GM06990 (cell line): ENCODE data around the gene MPP2.

Experiments
- DNase-seq: peaks from one replicate; pipeline ENCODE4 v3.0.0-alpha.2; 2011; ENCODE audit not compliant: insufficient read length; ENCODE audit errors: extremely low read depth
- H3K27me3 ChIP-seq: replicated peaks from 2 replicates; pipeline ENCODE4 v1.6.0; 2011; ENCODE audit warnings: low read length; ENCODE audit not compliant: control insufficient read depth, insufficient read depth
- H3K36me3 ChIP-seq: 2 replicates; pipeline ENCODE4 v1.5.1; 2011; ENCODE audit warnings: low read length; ENCODE audit not compliant: control insufficient read depth, insufficient read depth
- H3K4me3 ChIP-seq: replicated peaks from 2 replicates; pipeline ENCODE4 v1.5.1; 2011; ENCODE audit warnings: low read depth, mild to moderate bottlenecking, control low read depth, low read length
- TF ChIP-seq, protein P1 (sequence below): IDR thresholded peaks from 2 replicates; pipeline ENCODE4 v1.5.1; 2011; ENCODE audit warnings: low read length, control low read depth, mild to moderate bottlenecking, inconsistent platforms; ENCODE audit not compliant: insufficient read depth, poor library complexity, severe bottlenecking

Gene MPP2

GRCh38 chr17:43832976-43833829 is 74.1 kb downstream of the MPP2 start, which contains the start of gene MPP3:
TSS of gene MPP3 (minus strand) at chr17:43833146. CDS start at chr17:43831906, 1,240 bp downstream.
- TF ChIP-seq, protein P1, sequence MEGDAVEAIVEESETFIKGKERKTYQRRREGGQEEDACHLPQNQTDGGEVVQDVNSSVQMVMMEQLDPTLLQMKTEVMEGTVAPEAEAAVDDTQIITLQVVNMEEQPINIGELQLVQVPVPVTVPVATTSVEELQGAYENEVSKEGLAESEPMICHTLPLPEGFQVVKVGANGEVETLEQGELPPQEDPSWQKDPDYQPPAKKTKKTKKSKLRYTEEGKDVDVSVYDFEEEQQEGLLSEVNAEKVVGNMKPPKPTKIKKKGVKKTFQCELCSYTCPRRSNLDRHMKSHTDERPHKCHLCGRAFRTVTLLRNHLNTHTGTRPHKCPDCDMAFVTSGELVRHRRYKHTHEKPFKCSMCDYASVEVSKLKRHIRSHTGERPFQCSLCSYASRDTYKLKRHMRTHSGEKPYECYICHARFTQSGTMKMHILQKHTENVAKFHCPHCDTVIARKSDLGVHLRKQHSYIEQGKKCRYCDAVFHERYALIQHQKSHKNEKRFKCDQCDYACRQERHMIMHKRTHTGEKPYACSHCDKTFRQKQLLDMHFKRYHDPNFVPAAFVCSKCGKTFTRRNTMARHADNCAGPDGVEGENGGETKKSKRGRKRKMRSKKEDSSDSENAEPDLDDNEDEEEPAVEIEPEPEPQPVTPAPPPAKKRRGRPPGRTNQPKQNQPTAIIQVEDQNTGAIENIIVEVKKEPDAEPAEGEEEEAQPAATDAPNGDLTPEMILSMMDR: no peak
- Histone ChIP-seq H3K27me3 (peaks cover 7% of the 10 kb centered on the region), H3K36me3 (no peaks in the 10 kb centered on the region), H3K4me3 (no peak within 1 kb of the TSS; the same call in 1 of the 2 replicates)
- DNase-seq: no peak

DNA sequence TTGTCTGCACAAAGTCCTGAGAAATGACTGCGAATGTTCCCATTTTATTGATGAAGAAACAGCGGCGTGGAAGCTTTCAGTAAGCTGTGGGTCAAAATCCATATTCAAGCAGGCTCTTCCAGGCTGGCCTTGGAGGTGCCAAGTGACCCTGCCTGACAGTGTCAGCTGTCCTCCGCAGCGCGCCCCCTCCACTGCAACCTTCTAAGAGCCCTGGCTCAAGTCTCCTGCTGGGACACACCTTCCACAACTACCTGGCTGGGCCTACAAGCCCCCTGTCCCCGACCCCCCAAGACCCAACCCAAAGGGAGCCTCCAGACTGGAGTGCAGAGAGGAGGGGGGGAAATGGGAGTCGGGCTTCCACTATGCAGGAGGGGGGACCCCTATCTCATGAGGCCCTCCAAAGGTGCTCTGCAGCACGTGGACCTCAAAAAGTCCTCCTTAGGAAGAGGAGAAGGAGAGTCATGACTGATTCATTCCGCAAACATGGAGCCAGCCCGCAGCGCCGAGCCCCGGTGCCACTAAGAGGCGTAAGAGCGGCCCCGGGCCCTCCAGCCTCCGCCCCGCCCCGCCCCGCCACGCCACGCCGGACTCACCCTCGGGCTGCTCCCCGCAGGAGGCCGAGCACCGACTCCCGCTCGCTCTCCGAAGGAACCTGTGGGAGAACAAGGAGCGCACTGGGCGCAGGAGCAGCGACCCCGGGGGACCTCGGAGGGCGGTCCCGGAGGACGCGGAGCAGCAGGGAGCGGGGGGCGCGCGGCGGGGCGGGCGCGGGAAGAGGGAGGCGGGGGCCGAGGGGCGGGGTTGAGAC is 75.0 kb downstream of the MPP2 start:
- Histone ChIP-seq H3K36me3 (no peaks in the 10 kb centered on the region), H3K27me3 (peaks cover 7% of the 10 kb centered on the region), H3K4me3 (no peak overlapping the region; the same call in 1 of the 2 replicates)
- DNase-seq: no peak
- TF ChIP-seq, protein P1: no peak

GRCh38 chr17:43831633-43832032 is 75.7 kb downstream of the MPP2 start:
- H3K27me3 ChIP-seq: peaks cover 7% of the 10 kb centered on the region
- no peak for DNase-seq
- TF ChIP-seq, protein P1: no peak
- H3K36me3 ChIP-seq: no peaks in the 10 kb centered on the region
- no peak overlapping the region for H3K4me3 ChIP-seq

- peaks cover 7% of the 10 kb centered on the region for H3K27me3 ChIP-seq
- DNase-seq: no peak
- H3K36me3 ChIP-seq: no peaks in the 10 kb centered on the region
- TF ChIP-seq, protein P1: no peak
- no peak overlapping the region for H3K4me3 ChIP-seq
Measured at GRCh38 chr17:43830510-43831140, 76.7 kb downstream of the MPP2 start.

DNA sequence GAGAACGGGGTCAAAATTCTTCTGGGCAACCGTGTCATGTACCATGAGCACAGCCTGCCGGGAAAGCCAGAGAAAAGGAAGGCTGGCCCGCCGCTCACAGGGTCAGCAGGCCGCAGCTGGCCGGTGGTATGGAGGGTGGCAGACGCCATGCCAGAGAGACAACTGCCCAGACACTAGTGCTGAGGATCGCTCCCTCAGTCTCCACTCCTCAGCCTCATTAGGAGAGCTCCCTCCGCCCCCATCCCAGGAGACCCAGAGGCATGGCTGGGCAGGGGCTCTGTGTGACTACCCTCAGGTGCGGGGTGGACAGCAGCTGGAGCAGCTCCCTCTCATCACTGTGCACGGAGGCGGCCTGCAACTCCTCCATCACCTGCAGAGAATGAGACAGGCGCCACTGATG is 77.6 kb downstream of the MPP2 start:
- no peak for DNase-seq
- H3K27me3 ChIP-seq: peaks cover 7% of the 10 kb centered on the region
- no peaks in the 10 kb centered on the region for H3K36me3 ChIP-seq
- H3K4me3 ChIP-seq: no peak overlapping the region
- TF ChIP-seq, protein P1: no peak
